Measurements from ENCODE around the gene IDUA. TPM values are rescaled to one million over a fixed set of nuclear protein-coding genes. Genes with fewer than 3 reads are reported as not detected.
A peak's percentile ranks its signal among the peaks of the same experiment; 100 is the strongest.

The IDUA gene
- polyA plus RNA-seq, 3 donors = 6.4 to 64.4 (median 8.5) TPM

- Mint-ChIP-seq H3K4me3 (no peak overlapping the region), H3K27ac (peak overlapping the region in 1 of 7 donors; percentile 13), H3K27me3 (ENCODE audit: low read depth in 3 of 3) (no peaks in the 10 kb centered on the region), H3K4me1 (no peaks in the 10 kb centered on the region), H3K36me3 (peaks cover 32 to 66% of the 10 kb centered on the region in 2 donors), H3K9me3 (no peaks in the 10 kb centered on the region)
- Histone ChIP-seq H4K20me1 (ENCODE audit: insufficient read depth, low read length) (peaks cover 18% of the 10 kb centered on the region), H3K4me3 (replicated peaks in 1 of 3; ENCODE audit: low read depth in 2 of 3, low read length in 3 of 3) (no peak overlapping the region), H3K9me3 (replicated peaks in 1 of 2; ENCODE audit: control insufficient read depth in 1 of 2, insufficient read depth in 1 of 2, low read length in 2 of 2) (no peaks in the 10 kb centered on the region), H3K4me2 (replicated peaks; ENCODE audit: extremely low read depth, low read length, poor library complexity, severe bottlenecking) (no peak overlapping the region), H2AFZ (ENCODE audit: insufficient read depth, low read depth, low read length, poor library complexity, severe bottlenecking) (no peak overlapping the region), H3K4me1 (ENCODE audit: control insufficient read depth in 1 of 2, insufficient read depth in 2 of 2, low read length in 2 of 2) (no peaks in the 10 kb centered on the region), H3K27ac (ENCODE audit: low read depth in 1 of 2, low read length in 2 of 2) (no peak overlapping the region), H3K9ac (ENCODE audit: insufficient read depth, low read length, poor library complexity, severe bottlenecking) (no peak overlapping the region), H3K36me3 (replicated peaks in 1 of 2; ENCODE audit: control insufficient read depth in 1 of 2, insufficient read depth in 2 of 2, low read length in 2 of 2) (peaks cover 42 to 92% of the 10 kb centered on the region in 2 donors), H3K79me2 (ENCODE audit: insufficient read depth, low read length) (no peaks in the 10 kb centered on the region), H3K27me3 (ENCODE audit: control insufficient read depth in 2 of 2, insufficient read depth in 2 of 2, low read length in 2 of 2) (no peaks in the 10 kb centered on the region)
- intact Hi-C loops (cut with micrococcal nuclease) = no loop called here
- TF ChIP-seq CTCF (IDR thresholded peaks at IDR 0.05) = no peak
- WGBS (ENCODE audit: insufficient coverage) = 90% methylated on average over 23 of the region's 24 CpGs
- no peak for DNase-seq
These were observed 27.3 kb upstream of the IDUA start for GRCh38 chr4:959338-960139.

GRCh38 chr4:960140-960635 lies 26.7 kb upstream of the IDUA start:
- TF ChIP-seq CTCF (IDR thresholded peaks at IDR 0.05) = no peak
- H3K27me3 ChIP-seq (ENCODE audit: control insufficient read depth in 2 of 2, insufficient read depth in 2 of 2, low read length in 2 of 2) = no peaks in the 10 kb centered on the region
- no peak overlapping the region for H3K27ac ChIP-seq (ENCODE audit: low read depth in 1 of 2, low read length in 2 of 2)
- no peaks in the 10 kb centered on the region for H3K9me3 ChIP-seq (replicated peaks in 1 of 2; ENCODE audit: control insufficient read depth in 1 of 2, insufficient read depth in 1 of 2, low read length in 2 of 2)
- Mint-ChIP-seq H3K27ac (no peak overlapping the region), H3K4me1 (no peaks in the 10 kb centered on the region), H3K27me3 (ENCODE audit: low read depth in 3 of 3) (no peaks in the 10 kb centered on the region), H3K4me3 (no peak overlapping the region), H3K36me3 (peaks cover 27 to 63% of the 10 kb centered on the region in 2 donors), H3K9me3 (no peaks in the 10 kb centered on the region)
- no peak for DNase-seq
- 96% methylated on average over 16 of the region's 16 CpGs for WGBS (ENCODE audit: insufficient coverage)
- no peak overlapping the region for H3K4me2 ChIP-seq (replicated peaks; ENCODE audit: extremely low read depth, low read length, poor library complexity, severe bottlenecking)
- H3K4me1 ChIP-seq (ENCODE audit: control insufficient read depth in 1 of 2, insufficient read depth in 2 of 2, low read length in 2 of 2) = no peaks in the 10 kb centered on the region
- no peak overlapping the region for H2AFZ ChIP-seq (ENCODE audit: insufficient read depth, low read depth, low read length, poor library complexity, severe bottlenecking)
- no peak overlapping the region for H3K4me3 ChIP-seq (replicated peaks in 1 of 3; ENCODE audit: low read depth in 2 of 3, low read length in 3 of 3)
- intact Hi-C loops (cut with micrococcal nuclease) = no loop called here
- no peaks in the 10 kb centered on the region for H3K79me2 ChIP-seq (ENCODE audit: insufficient read depth, low read length)
- peaks cover 20% of the 10 kb centered on the region for H4K20me1 ChIP-seq (ENCODE audit: insufficient read depth, low read length)
- peaks cover 36 to 92% of the 10 kb centered on the region in 2 donors for H3K36me3 ChIP-seq (replicated peaks in 1 of 2; ENCODE audit: control insufficient read depth in 1 of 2, insufficient read depth in 2 of 2, low read length in 2 of 2)
- H3K9ac ChIP-seq (ENCODE audit: insufficient read depth, low read length, poor library complexity, severe bottlenecking) = no peak overlapping the region
